ENCODE data around the gene ACAD9.
"Not testable (repeated sequence)": the region's sequence is repeated elsewhere in the genome, so short reads cannot be mapped to it uniquely, and the experiment has no call there.

ACAD9 gene

DNA sequence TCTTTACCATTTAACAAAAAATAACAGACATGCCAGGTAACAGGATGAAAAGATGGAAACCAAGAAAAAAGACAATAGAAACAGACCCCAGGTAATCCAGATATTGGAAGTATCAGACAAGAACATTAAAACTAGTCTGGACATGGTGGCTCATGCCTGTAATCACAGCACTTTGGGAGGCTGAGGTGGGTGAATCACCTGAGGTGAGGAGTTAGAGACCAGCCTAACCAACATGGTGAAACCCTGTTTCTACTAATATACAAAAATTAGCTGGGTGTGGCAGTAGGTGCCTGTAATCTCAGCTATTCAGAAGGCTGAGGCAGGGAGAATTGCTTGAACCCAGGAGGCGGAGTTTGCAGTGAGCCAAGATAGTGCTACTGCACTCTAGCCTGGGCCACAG is 40.6 kb downstream of the ACAD9 start:
- H4K20me1 ChIP-seq (ENCODE audit: low read depth, low read length) = no peaks in the 10 kb centered on the region
- no peak overlapping the region for H2AFZ ChIP-seq (ENCODE audit: low read depth, low read length, severe bottlenecking)
- H3K9me3 ChIP-seq (ENCODE audit: insufficient read depth, low read length) = peaks cover 6% of the 10 kb centered on the region; the same call in 1 of the 2 replicates
- no peak overlapping the region for H3K4me3 ChIP-seq (ENCODE audit: insufficient read depth, low read length, poor library complexity, severe bottlenecking)
- no peaks in the 10 kb centered on the region for H3K79me2 ChIP-seq (ENCODE audit: insufficient read depth, low read length)
- no peaks in the 10 kb centered on the region for H3K9me2 ChIP-seq (replicated peaks; ENCODE audit: insufficient read depth, low read length)
- no peaks in the 10 kb centered on the region for H3F3A ChIP-seq (ENCODE audit: insufficient read depth)
- peaks cover 33% of the 10 kb centered on the region for H3K36me3 ChIP-seq (ENCODE audit: low read length)
- TF ChIP-seq EZH2phosphoT487 (conservative IDR thresholded peaks at IDR 0.05; ENCODE audit: low read length) = no peak
- no peak for TF ChIP-seq CTCF (IDR thresholded peaks at IDR 0.05; ENCODE audit: insufficient read depth, low read length, poor library complexity, severe bottlenecking)
- no peak overlapping the region for H3K27ac ChIP-seq (ENCODE audit: low read depth, low read length)
- H3K4me2 ChIP-seq (ENCODE audit: low read depth, low read length, poor library complexity, severe bottlenecking) = no peak overlapping the region
- no peak overlapping the region for H3K9ac ChIP-seq (ENCODE audit: low read length)
- H3K27me3 ChIP-seq (ENCODE audit: low read length) = no peaks in the 10 kb centered on the region

- H3K9me2 ChIP-seq (replicated peaks; ENCODE audit: insufficient read depth, low read length) = no peaks in the 10 kb centered on the region
- no peak overlapping the region for H3K9ac ChIP-seq (ENCODE audit: low read length)
- H3K79me2 ChIP-seq (ENCODE audit: insufficient read depth, low read length) = no peaks in the 10 kb centered on the region
- TF ChIP-seq CTCF (IDR thresholded peaks at IDR 0.05; ENCODE audit: insufficient read depth, low read length, poor library complexity, severe bottlenecking) (no peak), EZH2phosphoT487 (conservative IDR thresholded peaks at IDR 0.05; ENCODE audit: low read length) (no peak)
- no peak overlapping the region for H3K27ac ChIP-seq (ENCODE audit: low read depth, low read length)
- H3K36me3 ChIP-seq (ENCODE audit: low read length) = peaks cover 17% of the 10 kb centered on the region
- H2AFZ ChIP-seq (ENCODE audit: low read depth, low read length, severe bottlenecking) = no peak overlapping the region
- peaks cover 12% of the 10 kb centered on the region; the same call in 1 of the 2 replicates for H3K9me3 ChIP-seq (ENCODE audit: insufficient read depth, low read length)
- no peaks in the 10 kb centered on the region for H3K27me3 ChIP-seq (ENCODE audit: low read length)
- no peaks in the 10 kb centered on the region for H4K20me1 ChIP-seq (ENCODE audit: low read depth, low read length)
- H3K4me3 ChIP-seq (ENCODE audit: insufficient read depth, low read length, poor library complexity, severe bottlenecking) = no peak overlapping the region
- H3K4me2 ChIP-seq (ENCODE audit: low read depth, low read length, poor library complexity, severe bottlenecking) = no peak overlapping the region
- no peaks in the 10 kb centered on the region for H3F3A ChIP-seq (ENCODE audit: insufficient read depth)
Observed at GRCh38 chr3:128922804-128923459, 43.5 kb downstream of the ACAD9 start.

- TF ChIP-seq EZH2phosphoT487 (conservative IDR thresholded peaks at IDR 0.05; ENCODE audit: low read length) (no peak), CTCF (IDR thresholded peaks at IDR 0.05; ENCODE audit: insufficient read depth, low read length, poor library complexity, severe bottlenecking) (no peak)
- H3K4me2 ChIP-seq (ENCODE audit: low read depth, low read length, poor library complexity, severe bottlenecking) = no peak overlapping the region
- no peak overlapping the region for H3K9ac ChIP-seq (ENCODE audit: low read length)
- H3K27ac ChIP-seq (ENCODE audit: low read depth, low read length) = no peak overlapping the region
- no peaks in the 10 kb centered on the region for H4K20me1 ChIP-seq (ENCODE audit: low read depth, low read length)
- no peaks in the 10 kb centered on the region for H3F3A ChIP-seq (ENCODE audit: insufficient read depth)
- no peak overlapping the region for H2AFZ ChIP-seq (ENCODE audit: low read depth, low read length, severe bottlenecking)
- no peaks in the 10 kb centered on the region for H3K79me2 ChIP-seq (ENCODE audit: insufficient read depth, low read length)
- H3K36me3 ChIP-seq (ENCODE audit: low read length) = peaks cover 14% of the 10 kb centered on the region
- H3K9me3 ChIP-seq (ENCODE audit: insufficient read depth, low read length) = peaks cover 12% of the 10 kb centered on the region; the same call in 1 of the 2 replicates
- H3K4me3 ChIP-seq (ENCODE audit: insufficient read depth, low read length, poor library complexity, severe bottlenecking) = no peak overlapping the region
- H3K9me2 ChIP-seq (replicated peaks; ENCODE audit: insufficient read depth, low read length) = no peaks in the 10 kb centered on the region
- H3K27me3 ChIP-seq (ENCODE audit: low read length) = no peaks in the 10 kb centered on the region
Observed at GRCh38 chr3:128923576-128923975, 44.2 kb downstream of the ACAD9 start.

GRCh38 chr3:128923986-128924385 is 44.6 kb downstream of the ACAD9 start:
- peaks cover 12% of the 10 kb centered on the region; the same call in 1 of the 2 replicates for H3K9me3 ChIP-seq (ENCODE audit: insufficient read depth, low read length)

More at GRCh38 chr3:128923986-128924385, 44.6 kb downstream of the ACAD9 start:
- H3K4me2 ChIP-seq (ENCODE audit: low read depth, low read length, poor library complexity, severe bottlenecking); H4K20me1 ChIP-seq (ENCODE audit: low read depth, low read length); H3K9me2 ChIP-seq (replicated peaks; ENCODE audit: insufficient read depth, low read length); H3K79me2 ChIP-seq (ENCODE audit: insufficient read depth, low read length); H3K27ac ChIP-seq (ENCODE audit: low read depth, low read length); H3F3A ChIP-seq (ENCODE audit: insufficient read depth); H3K9ac ChIP-seq (ENCODE audit: low read length); H3K4me3 ChIP-seq (ENCODE audit: insufficient read depth, low read length, poor library complexity, severe bottlenecking); H2AFZ ChIP-seq (ENCODE audit: low read depth, low read length, severe bottlenecking); H3K27me3 ChIP-seq (ENCODE audit: low read length): not testable (repeated sequence)
- peaks cover 12% of the 10 kb centered on the region; the same call in 1 of the 2 replicates for H3K36me3 ChIP-seq (ENCODE audit: low read length)
